ENCODE data around the gene SLC37A3.
"Not testable (repeated sequence)": the region's sequence is repeated elsewhere in the genome, so short reads cannot be mapped to it uniquely, and the experiment has no call there.

SLC37A3 gene

DNA sequence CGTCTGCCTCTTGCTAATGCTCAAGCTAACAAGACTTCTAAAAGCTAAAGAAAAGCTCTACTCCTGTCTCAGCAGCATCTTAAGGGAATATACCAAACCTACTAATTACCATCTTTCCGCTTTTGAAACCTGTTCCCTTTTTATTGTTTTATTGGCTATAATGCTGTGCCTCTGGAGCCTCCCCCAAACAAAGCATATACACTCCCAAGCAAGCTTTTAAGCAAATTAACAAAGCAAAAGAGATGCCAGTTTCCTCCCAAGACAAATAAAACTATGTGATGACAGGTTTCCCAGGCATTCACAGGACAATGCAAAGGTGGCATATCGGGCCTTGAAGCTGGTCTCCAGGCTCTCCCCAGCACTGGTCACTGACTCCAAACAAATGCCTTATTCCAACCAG is 52.9 kb downstream of the SLC37A3 start:
- no peak for DNase-seq

DNA sequence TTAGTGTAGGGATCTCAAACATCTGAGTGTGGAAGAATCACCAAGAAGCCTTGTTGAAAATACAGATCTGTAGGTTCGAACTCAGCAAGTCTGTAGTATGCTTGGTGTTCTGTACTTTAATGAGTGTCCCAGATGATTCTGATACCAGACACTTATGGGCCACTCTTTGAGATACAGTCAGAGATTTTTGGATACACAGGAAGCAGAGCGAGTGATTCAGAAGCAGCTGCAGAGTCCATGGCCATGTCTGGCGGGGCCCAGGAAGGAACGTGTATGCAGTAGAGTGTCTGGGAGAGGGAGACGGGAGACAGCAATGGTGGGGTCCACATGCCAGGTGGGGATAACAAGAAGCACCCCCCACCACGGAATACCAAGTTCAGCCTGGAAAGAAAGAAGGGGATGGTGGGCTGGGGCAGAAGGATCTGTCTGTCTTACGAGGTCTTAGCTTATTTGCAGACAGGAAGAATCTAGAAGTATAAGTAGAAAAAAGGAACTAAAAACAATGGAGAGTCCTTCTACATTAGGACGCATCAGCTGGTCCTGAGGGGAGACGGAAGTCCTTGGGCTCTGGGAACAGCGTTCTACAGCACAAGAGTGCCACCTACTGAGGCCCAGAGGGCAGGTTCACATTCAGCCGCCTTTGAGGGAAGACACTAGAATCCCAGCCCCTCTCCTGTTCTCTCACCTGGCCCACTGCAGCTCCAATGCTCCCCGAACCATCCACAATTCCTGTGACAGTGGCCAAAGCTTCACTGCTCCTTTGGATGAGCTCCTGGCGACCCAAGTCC is 55.4 kb downstream of the SLC37A3 start:
- no peak for DNase-seq

DNA sequence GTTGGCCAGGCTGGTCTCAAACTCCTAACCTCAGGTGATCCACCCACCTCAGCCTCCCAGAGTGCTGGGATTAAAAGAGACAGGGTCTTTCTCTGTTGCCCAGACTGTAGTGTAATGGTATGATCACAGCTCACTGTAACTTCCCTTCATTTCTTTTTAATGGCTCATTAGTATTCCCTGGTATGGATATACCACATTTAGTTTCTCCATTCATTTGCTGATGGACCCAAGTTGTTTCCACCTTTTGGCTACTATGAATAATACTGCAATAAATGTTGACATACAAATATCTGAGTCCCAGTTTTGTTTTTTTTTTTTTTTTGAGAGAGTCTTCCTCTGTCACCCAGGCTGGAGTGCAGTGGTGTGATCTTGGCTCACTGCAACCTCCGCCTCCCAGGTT is 59.4 kb downstream of the SLC37A3 start:
- DNase-seq = not testable (repeated sequence)

DNA sequence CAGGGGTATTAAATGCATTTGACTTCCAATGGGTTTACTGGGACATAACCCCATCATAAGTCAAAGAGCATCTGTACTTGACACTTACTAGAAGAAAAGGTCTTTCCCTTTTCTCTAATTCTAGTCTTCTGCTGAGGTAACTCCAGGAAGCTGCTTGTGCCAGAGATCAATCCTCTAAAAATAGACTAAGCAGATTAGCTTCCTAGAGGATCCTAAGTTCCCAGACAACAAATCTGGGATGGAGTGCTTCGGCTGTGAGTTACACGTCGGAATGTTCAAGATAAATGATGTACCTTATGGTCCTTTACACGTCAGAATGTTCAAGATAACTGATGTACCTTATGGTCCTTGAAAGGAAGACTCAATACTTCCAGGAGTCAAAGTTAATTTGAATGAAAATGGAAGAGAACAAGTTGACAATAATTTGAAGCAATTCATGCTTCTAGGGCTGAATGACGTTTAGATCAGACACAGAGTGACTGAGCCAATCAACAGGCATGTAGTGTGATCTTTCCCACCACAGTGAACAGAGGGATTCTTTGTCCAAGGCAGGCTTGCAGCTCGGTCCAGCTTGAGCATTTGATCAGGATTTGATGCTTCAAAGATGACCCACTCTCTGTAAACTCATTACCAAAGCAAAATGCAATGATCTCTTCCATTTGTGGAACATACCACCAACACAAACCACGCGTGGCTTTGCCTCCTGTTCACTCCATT is 63.8 kb downstream of the SLC37A3 start:
- no peak for DNase-seq

DNA sequence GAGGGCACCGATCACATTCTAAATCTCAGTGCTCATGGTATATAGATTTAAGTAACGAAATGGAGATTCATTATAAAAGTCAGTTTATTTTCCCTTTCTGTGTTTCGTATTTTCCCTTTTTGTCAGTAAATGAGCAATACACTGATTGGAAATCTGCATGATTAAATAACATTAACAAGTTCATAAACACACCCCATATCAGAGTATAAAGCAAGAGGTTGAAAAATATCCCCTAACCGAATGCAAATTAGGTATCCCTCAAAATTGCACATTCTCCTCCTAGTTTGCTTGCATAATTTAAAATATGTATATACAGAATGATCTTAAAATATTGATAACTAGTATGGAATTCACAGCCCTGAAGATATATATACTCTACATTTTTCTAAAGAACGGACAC is 64.6 kb downstream of the SLC37A3 start:
- no peak for DNase-seq

DNA sequence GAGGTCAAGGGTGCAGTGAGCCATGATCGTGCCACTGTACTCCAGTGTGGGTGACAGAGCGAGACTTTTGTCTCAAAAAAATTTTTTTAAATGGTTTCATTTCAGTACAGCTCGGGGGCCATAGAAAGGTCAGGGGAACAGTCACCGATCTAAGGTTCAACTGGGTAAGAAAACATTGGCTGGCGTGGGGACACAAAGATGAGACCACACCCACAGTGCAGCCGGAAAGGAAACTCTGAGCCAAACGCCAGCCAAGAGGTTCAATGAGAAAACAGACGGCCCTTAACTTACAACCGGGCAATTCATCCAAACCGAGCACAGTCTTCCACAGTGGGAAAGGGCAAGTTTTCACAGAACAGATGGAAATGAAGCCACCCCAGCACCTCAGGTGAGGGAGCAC is 65.1 kb downstream of the SLC37A3 start:
- DNase-seq = no peak

DNA sequence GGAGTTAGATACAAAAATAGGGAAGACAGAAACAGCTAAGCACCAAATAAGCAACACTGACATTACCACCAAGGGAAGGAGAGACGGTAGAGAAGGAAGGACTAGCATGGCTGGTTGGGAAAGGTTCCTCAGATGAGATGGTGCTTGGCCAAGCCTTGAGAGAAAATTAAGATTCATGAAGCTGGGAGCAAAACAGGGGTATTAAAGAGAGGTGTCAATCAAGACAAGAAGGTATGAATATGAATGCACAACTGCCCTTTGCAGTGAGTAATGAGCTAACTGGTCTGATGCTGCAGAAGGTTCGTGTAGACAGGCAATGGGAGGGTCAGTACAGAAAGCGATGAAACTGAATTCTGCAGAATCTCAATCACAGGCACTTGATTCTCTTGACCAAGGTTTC is 67.7 kb downstream of the SLC37A3 start:
- DNase-seq = no peak

DNA sequence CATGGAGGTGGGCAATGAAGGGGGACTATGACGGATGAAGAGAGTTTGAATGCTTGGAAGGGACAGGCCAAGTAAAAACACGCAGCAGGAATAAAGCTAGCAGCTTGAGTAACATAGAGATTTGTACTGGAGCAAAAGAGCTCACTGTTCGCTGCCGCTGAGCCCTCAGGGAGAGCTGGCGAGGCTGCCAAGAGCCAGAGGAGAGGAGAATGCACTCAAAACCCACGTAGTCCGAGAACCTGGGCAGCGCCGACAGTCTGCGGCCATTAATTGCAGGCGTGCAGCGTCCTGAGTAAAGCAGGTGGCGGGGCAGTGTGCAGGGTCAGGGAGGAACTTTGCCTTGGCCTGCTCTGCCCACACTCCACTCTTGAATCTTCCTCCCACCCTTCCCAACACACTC is 68.2 kb downstream of the SLC37A3 start:
- DNase-seq = no peak

DNA sequence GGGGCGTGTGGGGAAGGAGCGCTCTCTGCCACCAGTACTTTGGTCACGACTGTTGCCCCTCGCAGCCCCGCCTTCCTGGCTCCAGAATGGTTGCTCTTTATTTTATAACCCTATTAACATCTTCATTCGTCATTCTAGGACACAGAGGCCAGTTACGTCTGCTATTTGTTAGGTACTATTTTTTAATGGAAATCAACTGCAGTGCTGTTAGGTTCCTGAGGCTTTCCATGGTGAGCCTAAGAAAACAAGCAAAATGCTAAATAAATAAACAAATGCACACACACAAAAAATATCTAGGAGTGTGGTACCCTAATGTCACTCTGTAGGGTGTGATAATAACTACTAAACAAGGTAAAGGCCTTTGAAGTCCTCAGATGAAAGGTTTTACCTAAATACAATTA is 71.1 kb downstream of the SLC37A3 start:
- DNase-seq = no peak

DNA sequence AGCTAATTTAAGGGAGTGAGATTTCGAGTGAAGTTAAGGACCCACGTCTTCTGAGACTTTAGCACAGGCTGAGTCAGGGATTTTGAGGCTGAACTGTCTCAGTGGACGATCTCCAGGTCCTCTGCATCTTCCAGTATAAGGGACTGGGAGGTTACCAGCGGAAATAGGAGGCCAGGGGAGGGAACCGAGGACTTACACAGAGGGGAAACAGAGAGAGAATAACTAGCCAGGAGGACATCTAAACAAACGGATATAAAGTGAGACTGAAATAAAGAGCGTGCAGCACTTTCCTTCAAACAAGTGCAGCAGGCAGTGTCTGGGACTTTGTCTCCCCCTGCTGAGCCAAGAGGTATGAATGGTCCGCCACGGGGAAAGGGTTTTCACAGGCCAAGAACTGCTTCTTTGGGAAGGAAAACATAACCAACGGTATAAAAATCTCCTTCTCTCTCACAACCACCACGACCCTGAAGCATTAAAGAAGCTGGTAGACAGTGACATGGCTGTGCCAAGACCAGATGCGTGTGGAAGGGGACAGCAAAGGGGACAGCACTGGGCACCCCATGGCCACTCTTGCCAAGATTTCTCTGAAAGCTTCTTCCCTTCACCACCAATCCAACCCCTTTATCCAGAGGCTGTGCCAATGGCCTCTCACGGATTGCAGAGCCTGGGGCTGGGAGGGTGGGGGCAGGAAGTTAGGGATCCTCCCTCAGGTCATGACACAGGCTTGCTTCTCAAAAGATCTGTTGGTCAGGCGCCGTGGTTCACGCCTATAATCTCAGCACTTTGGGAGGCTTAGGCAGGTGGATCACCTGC is 72.0 kb downstream of the SLC37A3 start:
- peak; percentile 36 for DNase-seq

DNA sequence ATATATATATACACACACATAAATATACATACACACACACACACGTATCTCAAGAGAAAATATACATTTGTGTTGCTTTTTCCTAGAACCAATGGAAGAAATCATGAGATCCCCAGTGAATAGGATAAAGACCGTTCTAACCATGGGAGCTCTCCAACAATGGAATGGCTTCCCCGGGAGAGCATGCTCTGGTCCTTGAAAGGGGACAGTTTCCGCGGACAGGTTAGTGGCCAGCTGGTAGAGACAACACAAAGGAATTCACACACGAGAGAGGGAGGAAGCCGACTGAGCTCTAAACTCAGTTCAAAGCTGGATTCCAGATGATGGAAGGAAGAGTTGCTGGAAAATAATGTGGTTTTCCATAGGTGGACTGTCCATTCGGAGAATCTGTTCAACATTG is 72.7 kb downstream of the SLC37A3 start:
- no peak for DNase-seq

DNA sequence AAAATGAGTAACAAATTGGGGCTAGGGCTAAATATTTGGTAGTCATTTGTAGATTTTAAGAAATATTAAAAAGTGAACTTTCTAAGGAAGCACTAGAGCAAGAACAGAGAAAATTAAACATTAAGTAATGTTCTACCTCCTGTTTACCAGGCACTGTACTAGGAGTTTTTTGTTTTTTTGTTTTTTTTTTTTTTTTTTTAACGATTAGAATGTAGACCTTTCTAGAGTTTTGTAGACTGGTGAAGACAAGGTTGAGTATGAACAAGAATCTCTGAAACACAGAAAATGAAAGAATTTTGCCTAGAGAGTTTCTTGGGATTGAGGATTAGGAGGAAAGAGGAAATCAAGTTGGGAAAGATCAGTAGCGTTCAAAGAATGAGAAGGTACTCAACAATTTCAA is 73.6 kb downstream of the SLC37A3 start:
- DNase-seq = no peak

DNA sequence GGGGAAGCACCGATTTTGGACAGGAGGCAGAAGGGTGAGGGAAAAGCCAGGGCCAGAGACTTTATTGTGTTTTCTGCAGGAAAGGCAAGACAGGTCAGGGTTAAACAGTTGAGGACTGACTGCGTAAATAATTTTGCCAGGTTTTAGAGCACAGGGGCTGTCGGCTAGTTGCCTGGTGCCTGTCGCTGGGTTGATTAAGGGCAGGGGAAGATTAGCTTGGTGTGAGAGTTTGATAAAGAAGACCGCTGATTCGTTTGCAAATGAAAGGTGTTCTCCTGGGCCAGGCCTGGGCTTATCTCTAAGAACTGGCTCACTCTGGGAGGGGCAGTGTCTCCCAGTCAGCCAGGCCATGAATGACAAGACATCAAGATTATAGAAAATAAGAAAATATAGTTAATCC is 75.6 kb downstream of the SLC37A3 start:
- no peak for DNase-seq

DNA sequence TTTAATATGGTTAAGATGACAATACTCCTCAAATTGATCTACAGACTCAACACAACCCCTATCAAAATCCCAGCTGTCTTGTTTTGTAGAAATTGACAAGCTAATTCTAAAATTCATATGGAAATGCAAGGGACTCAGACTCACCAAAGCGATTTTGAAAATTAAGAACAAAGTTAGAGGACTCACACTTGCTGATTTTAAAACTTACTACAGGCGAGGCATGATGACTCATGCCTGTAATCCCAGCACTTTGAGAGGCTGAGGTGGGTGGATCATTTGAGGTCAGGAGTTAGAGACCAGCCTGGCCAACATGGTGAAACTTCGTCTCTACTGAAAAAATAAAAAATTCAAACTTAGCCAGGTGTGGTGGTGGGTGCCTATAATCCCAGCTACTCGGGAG is 78.3 kb downstream of the SLC37A3 start:
- not testable (repeated sequence) for DNase-seq

DNA sequence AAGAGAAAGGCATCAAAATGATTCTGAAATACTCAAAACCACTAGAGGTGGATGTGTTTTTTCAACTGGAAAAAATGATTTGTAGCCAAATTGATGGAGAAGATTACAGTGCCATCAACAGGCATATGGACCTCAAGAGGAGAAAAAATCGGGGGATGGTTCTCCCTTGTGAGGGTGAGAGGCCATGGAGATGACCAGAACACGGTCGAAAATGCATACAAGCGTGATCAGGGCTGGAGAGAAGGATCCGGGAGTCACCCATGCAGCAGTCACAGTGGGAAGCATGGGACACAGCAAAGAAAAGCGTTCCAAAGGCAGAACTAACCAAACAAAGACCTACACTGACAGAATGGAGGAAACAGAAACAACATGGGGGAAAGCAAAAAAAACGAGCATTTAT is 80.3 kb downstream of the SLC37A3 start:
- no peak for DNase-seq

DNA sequence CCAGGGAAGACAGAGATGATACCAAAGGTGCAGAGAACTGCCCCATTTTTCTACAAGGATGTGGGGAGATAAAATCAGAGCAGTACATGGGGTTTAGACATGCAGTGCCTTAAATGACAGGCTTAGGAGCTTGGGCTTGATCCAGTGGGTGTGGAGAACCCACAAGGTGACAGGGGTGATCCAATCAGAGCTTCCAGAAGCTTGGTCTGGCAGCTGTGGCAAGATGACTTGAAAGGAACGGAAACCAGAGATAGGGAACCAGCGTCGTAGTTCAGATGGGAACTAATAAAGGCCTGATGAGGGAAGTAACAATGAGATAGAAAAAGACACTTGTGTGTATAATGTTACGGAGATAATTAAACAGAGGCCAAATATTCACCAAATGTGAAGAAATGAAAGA is 80.7 kb downstream of the SLC37A3 start:
- no peak for DNase-seq

DNA sequence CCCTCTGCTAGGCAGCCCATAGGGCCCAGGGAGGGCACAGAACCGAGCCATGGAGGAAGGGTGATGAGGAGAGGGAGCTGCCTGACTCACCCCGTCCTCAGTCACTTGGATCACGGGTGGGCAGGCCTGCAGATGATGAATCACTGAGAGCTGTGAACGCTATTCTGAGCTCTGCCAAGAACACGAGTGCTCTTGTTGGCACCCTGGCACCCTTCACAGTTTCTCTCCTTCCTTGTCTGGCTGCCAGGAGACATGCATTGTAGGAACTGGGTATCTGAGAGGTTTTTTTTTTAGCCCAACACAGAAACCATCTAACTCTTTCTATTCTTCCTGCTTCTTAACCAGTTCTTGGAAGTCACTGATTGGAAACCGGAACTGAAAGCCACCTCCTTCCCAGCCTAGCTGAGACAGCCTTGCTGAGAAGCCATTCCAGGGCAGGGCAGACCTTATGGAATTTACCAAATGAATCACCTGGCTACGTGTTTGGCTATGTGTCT is 82.1 kb downstream of the SLC37A3 start:
- DNase-seq = peak; percentile 20

DNA sequence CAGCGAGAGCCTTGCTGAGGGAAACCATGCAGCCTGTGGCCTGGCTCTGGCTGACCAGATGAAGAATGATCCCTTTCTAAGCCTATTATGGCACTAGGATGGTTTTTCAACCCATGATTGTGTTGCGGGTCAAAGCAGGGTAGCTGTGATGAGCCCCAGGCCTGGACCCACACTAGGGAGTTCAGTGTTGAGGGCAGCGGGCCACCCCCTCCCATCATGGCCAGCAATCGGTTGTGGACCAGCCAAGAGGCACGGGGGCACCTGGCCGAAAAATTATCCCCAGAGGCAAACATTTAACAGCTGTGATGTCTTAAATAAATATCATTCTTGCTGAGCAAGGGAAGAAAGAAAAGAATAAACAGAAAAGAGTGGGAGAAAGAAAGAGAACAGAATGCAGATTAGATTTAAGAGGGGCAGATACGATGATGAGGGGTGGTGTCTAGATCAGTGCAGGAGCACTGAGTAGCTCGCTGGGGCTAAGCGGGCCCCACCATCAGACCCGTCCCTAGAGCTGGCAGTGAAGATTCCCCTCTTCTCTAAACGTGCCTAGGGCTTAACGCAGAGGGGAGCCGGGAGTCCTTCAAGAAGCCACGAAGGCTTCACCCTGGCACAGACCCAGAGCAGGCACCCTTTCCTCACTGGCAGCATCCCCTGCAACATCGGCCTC is 82.7 kb downstream of the SLC37A3 start:
- no peak for DNase-seq

DNA sequence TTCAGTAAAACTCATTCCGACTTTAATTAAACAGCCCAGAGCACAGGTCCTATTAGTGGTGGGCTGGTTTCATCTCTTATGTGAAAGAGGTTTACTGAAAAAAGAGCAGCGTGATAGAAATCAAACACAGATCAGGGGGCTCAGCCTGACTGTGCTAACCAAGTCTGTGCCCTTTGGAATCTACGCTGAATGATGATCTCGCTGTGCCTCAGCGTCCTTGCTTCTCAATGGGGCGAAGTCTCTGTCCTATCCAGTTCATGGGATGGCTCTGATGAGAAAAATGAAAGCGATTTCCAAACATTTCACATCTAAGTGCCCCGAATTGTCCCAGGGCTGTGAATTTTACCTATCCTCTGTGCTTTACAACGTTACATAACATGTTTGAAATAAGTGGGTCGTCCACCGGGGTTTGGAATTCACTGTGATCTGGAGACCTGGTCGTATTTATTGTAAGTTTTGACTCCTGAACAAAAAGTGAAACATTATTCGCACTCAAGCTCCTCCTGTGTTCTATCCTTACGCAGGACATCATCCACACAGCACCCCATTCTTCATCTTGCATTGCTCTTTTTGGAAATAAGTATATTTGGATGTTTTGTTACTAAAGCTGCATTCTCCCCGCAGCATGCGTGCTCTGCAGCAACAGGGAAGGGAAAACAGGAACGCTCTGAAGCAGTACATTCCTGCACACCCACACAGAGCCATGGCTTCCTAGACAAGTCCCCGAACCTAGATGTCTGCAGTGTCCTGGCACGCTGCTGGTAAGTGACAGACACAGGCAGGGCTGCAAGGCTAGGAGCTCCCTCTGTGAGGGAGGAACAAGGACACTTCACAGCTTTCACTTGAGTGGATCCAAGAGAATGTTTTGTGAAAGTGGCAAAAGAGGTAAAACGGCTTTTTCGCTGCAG is 83.5 kb downstream of the SLC37A3 start:
- no peak for DNase-seq

DNA sequence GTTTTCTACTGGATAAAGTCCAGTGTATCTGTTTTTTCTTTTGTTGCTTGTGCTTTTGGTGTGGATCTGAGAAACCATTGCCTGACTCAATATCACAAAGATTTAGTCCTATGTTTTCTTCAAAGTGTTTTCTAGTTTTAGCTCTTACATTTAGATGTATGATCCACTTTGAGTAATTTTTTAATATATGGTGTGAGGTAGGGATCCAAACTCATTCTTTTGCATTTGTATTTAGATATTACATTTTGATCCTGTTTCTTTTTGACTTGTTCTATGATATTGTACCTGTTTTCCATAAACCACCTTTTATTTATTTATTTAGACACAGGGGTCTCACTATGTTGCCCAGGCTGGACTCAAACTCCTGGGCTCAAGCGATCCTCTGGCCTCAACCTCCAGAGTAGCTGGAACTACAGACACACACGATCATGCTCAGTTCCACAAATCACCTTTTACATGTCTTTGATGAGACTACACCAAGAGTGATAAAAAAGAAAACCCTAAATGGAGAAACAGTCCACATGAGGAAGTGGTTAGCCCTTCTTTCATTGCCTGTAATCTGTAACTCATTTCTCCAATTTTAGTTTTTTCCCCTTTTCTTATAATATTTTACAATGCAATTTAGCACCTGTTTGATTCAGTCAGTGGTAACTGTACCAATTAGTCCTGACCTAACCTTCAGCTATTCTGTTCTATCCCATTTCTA is 86.0 kb downstream of the SLC37A3 start:
- DNase-seq = no peak

DNA sequence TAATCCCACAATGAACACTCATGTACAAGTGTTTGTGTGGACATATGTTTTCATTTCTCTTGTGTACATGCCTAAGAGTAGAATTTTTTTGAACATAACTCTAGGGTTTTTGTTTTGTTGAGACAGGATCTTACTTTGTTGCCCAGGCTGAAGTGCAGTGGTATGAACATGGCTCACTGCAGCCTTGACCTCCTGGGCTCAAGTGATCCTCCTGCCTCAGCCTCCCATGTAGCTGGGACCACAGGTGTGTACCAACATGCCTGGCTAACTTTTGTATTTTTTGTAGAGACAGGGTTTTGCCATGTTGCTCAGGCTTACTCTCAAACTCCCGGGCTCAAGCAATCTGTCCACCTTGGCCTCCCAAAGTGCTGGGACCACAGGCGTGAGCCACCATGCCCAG is 87.2 kb downstream of the SLC37A3 start:
- not testable (repeated sequence) for DNase-seq
